ENCODE results near the gene MTHFS.
A peak's percentile ranks its signal among the peaks of the same experiment; 100 is the strongest.

MTHFS gene

DNA sequence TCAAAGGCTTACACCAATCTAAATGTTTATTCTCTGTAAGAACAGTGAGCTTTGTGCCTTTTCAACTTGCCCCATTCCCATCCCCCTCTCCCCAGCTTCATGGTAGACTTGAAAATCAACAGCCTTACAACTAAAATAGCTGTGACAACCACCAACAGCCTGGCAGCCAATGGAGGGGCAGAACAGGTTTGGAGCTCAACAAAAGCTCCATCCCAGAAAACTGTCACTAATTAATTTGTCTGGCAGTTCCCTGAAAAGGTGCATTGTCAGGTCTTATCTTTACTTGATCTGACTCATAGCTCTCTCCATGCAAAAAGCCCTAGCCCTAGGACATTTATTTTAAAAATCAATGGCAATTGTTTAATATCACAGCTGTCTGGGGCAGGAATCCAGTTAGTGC, 22.6 kb downstream of the MTHFS start:
- DNase-seq: no peak

DNA sequence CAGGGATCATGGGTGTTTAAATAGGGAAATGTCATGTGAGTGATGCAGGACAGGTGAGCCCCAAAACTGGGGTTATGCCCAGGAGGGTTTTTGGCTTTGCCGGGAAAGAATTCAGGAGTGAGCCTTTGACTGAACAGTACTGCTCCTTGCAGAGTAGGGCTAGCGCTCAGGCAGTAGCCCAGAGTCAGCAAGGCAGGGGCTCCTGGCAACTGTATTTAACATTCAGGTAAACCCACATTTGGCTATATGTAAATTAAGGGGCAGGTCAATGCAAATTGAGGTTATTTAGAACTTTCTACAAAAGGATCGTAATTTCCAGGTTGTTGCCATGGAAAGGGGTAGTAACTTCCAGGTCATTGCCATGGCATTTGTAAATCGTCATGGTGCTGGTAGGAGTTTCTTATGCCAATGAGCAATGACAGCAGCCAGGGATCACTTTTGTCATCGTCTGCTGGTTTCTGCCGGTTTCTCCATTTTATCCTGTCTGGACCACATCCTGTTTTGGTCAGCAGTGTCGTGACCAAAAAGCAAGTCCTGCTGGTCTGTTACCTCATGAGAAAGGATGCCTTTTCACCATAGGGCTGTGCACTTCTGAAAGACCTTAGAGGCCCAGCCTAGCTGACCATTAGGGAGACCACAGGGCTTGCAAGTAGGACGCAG, 24.3 kb downstream of the MTHFS start:
- DNase-seq: no peak

DNA sequence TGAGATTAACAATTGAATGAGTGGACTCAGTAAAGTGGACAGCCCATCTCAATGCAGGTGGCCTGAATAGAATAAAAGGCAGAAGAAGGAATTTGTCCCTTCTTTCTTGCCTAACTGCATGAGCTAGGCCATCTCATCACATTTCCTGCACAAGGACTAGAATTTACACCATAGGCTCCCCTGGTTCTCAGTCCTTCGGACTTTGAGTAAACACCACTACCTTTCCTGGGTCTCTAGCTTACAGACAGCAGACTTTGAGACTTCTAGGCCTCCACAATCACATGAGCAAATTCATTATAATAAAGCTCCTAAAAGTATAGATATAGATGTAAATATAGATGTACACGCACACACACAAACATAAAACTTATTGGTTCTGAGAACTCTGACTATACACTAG, 28.3 kb downstream of the MTHFS start:
- DNase-seq: no peak

DNA sequence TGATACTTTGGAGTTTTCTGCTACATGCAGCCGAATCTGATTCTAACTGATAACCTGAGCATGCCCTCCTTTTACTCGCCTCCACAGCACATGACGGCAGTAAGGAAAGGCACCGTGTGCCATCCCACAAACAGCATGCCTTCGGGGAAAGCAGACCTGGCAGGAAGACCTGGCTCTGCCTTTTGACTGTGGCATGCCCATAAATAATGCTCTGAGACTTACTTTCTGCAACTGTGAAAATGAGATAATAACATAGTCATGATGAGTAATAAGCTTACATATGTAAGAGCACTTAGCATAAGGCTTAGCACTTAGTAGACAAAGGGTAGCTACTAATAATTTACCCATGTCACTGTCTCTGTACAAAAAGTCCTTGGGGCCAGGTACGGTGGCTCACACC, 32.9 kb downstream of the MTHFS start:
- DNase-seq: no peak

DNA sequence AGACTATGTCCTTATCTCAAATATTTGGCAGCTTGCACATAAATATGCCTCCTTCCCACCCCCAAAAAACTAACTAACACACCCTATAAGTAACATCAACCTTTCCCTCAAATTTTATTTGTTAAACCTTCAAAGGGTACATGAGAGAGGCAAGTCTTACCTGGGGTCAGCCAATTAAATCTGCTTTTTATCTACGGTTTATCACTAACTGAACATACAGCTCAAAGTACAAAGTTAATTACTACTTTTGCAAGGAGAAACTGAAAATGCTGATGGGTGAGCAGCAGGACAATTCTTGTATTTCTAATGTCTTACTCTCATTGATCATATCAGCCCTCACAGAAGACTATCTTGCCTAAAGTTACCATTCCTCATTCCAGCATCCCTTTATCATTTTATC, 34.6 kb downstream of the MTHFS start:
- DNase-seq: no peak

DNA sequence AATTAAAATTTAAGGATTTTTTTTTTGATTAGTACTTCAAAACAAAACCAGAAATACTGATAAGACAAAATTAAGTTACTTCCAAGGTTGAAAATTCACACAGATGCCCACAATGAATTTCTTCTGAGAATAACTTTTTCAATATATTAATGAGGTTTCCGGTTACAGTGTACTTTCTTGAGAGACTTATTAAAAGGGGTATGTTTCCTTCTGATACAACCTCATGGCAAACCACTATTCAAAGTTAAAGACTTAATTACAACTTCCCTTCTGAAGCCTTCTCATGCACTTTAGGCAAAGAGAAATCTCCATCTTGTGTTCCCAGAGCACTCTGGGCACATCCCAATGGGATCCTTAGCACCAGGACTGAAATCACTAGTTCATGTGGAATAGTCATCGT, 36.2 kb downstream of the MTHFS start:
- no peak for DNase-seq

DNA sequence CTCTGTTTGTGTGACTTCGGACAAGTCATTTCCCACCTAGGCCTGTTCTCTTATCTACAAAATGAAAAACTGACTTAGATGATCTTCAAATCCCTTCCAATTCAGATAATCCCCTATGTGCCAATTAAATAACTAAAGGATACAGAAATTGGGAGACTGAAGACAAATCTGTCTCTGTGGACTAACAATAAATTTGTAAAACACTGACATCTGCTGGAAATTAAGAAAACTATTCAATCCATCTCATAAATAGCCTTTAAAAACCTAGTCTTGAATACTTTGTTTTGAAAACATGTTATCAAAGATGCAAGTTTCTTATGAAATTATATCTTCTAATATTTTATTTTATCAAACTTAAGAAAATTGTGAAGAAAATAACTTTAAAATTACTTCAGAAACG, 38.3 kb downstream of the MTHFS start:
- DNase-seq: no peak

DNA sequence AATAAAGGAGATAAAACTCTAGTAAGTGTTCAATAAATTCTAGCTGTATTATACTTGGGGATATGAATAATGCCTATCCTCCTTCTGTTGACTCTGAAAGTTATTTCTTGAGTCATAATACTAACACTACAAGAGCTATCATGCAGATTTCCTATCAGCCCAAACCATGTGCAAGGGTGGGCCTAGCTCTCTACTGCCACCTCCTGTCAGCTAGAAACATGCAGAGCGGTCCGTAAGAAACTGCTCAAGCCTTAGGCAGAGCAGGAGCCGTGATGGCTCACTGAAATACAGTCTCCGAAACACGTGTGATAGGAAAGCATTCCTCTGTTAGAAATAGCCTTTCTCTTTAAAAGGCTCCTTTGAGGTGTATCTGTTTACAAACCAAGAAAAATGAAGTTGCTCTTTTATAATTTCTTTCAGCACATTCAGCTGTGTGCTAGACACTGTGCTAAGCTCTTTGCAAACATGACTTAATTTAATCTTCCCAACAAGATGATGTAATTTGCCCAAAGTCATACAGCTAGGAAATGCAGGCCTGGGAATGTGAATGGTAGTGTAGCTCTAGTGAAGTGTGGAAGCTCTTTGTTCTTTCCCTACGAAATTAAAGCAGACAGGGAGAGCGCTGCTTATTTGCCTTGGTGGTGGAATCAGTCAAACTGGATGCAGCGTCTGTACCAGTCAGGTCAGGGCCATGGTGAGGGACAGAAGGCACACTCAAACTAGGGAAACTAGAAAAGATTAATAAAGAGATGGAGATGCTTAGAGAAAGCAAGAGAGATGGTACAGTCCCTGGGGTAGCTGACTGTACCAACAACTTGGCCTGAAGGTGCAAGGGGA, 43.1 kb downstream of the MTHFS start:
- peak; percentile 6 for DNase-seq

DNA sequence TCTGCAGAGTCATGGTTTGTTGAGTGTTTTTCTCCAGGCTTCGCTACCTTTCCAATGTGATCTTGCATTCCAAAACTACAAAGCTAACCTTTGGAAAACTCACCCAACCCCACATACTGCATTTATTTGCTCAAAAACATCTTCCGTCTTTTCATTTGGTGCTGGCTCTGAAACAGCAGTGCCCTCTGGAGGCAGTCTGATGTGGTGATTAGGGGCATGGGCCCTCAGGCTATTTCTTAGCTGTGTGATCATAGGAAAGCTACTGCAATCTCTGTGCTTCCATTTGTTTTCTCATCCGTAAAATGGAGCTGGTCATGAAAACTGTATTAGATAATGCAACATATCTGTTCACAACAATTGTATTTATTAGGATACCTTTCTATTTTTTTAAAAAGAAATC, 47.0 kb downstream of the MTHFS start:
- no peak for DNase-seq

DNA sequence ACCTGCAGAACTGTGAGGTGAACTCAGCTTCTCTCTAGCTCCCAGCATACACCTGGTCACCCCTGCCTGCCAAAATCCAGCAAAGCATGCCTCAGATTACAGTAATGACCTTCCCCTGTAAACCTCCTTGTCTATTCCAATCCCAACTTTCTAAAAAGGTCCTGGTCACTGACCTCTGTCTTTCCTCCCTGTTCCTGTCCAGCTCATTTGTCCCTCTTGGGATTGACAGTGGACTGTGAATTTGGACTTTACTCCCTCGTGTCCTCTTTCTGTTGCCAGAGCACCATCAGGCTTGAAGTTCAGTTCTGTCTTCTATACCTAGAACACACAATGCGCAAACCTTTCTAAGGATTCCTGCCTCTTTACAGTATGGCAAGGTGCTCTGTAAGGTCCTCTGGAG, 50.3 kb downstream of the MTHFS start:
- no peak for DNase-seq

DNA sequence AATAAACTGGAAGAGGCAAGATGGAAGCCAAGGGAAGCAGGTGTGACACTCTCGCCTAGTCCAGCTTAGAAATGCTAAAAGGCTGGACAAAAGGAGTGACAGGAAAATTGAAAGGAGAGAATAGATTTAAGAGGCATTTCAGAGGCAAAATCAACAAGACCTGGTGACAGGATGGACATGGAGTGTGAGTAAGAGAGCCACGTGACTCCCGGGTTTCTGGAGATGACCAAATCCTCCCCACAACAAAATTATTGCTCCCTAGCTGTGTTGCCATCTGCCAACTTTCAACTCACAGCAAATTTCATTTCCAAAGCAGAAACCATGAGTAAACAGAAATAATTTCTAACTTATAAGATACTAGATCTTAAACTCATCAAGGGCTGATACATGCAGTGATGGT, 52.6 kb downstream of the MTHFS start:
- no peak for DNase-seq

DNA sequence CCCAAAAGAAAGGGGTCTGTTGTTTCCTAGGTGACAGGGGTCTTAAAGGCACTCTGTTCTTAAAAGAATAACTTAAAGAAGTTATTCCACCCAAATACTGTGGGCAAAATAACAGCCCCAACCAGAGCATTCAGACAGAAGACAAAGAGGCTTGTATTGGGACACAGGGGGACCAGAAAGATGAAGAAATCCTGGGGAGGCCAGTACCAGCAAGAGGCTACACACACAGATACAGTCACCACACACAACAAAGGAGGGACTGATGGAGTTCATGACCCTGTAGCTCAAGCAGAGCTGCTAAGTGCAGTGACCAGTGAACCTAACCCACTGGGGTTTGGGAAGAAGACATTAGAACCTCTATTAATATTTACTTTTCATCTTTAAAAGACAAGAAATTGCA, 59.0 kb downstream of the MTHFS start:
- DNase-seq: no peak

DNA sequence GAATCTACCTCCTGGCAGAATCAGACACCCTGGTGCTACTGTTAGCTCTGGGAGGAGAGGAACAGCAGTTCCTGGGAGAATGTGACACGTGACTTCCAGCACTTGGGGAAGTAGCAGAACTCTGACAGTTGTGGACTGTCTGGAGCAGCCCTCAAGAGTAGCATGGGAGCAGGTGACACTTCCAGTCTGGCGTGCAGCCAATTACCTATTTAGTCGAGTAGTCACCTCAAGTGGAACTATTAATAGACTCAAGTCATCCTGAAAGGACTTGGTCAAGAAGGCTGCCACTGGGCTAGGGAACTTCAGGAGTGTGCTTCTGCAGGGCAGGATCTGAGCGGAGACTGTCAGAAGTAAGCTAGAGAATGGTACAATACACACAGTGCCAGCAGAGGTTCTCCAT, 62.3 kb downstream of the MTHFS start:
- peak; percentile 82 for DNase-seq

DNA sequence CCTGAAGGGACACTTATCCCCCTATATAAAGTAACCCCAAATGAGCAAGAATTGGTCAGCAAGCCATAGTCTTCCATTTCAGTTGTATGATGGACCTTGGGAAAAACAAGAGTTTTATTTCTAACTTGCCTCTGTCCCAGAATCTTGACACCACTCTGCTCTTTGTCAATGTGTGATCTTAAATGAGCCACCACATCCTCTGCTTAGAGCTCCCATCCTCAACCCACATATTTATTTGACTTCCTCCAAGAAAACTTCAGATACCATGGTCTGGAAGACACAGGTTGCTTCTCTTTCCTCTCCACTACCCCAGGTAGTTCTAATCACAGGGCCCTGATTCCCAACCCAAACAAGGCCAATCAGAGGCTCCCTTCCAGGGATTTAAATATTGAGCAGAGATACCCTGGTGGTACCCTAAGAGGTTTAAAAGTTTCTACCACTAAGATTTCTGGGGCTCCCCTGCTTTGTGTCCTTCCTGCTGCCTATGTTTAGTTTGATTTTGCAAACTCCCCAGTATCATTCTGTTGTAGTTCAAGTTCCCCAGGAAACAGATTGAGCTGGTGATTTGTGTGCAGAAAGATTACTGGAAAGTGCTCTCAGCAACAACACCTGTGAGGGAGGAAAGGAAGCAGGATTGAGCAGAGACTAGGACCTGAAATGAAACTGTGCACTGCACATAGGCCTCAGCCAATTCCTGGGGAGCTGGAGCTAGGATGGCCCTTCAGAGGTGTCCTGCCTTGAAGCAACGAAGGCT, 64.3 kb downstream of the MTHFS start:
- DNase-seq: no peak

DNA sequence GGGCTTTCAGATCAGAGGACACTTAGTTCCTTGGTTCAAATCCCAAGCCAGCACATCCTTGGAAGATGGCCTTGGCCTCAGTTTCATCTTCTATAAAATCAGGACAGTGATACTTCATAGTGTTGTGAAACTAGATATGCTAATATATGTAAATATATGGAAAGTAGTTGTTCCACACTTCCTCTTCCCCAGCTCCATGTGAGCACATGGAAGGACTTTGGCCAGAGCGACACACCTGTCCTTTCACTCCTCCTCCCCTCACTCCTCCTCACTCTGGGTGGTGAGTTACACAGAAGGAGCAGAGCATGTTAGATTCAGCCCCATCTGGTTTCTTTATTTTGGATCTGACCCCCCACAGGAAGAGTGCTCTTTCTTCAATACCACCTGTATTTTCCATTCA, 65.2 kb downstream of the MTHFS start:
- no peak for DNase-seq

DNA sequence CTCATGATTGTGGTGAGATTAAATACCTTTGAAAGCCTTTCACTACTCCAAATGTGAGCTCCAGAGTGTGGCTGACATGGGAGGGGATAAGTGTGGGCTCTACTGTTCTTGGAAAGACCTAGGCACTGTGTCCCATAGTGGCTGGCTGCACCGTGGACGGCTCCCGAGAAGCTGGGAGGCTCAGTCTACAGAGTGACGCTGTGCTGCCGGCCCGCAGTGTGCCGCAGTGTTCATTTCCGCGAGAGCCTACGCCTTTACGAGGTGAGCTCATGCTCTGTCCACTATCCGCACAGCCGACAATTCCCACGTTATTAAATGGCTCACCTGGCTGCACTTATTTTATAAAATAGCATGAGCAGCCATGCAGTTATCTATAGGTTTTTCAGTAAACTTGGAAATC, 66.9 kb downstream of the MTHFS start:
- no peak for DNase-seq

DNA sequence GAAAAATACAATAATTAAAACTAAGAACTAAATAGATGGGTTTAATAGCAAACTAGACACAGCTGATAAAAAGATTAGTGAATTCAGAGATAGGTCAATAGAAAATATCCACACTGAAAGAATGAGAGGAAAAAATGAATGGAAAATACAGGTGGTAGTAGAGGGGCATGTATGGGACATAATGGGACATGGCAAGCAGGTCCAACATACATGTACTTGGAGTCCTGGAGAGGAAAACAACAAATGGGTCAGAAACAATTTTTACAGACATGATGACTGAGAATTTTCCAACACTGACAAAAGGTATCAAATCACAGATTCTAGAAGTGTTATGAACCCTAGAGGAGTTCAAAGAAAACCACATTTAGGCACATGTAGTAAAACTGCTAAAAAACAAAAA, 68.4 kb downstream of the MTHFS start:
- DNase-seq: no peak

DNA sequence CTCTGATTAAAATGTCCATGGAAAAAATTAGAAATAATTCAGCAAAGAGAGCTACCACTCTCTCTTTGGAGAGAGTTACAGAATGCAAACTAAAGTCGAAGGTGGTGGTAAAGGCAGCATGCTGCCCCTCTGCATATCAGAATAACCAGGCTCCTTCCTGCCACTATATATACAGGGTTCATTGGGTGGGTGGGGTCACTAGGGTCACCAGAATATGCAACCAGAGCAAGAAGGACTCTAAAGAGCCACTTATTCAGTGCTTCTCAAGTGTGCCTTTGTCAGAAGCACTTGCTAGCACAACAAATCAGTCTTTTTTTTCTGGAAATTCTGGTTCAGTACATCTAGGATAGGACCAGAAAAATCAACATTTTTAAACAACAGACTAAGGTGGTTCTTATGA, 70.0 kb downstream of the MTHFS start:
- no peak for DNase-seq

DNA sequence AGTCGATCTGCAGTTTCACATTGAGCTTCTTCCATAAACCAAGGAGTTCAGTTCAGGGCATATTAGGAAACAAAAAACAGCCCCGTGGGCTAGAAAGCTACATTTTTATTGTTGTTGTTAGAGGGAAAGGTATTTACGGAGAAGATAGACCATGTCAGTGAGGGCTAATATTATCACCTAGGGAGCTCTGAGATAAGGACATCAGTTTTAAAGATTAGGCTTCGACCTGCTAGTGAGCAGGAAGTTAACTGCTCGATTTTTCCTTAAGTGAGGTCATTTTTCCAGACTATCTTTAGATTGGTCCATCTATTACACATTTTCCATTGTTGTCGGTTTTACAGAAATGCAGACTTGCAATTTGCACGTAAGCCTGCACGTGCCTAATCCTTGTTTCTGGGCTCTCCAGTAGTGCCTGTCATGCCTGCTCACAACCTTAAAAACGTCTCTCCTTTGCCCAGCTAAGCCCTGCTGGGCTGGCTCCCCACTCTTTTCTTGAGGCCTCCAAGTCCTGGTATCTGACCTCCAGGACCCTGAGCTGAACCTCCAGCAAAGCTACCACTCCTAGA, 72.6 kb downstream of the MTHFS start:
- DNase-seq: no peak

DNA sequence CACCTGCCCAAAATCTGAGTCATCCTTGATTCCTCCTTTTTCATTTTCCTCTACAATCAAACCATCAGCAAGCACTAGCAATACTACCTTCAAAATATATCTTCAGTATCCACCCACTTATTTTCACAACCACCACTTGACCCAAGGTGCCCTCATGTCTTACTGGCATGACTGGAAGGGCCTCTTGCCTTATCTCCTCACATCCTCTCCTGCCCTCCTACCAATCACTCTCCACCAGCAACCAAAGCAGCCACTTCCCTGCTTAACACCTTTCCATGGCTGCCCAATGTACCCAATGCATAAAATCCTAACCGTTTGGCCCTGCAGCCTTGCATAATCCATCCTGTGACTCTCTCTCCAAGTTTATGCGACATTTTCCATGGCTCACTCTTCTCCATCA, 76.0 kb downstream of the MTHFS start:
- no peak for DNase-seq

DNA sequence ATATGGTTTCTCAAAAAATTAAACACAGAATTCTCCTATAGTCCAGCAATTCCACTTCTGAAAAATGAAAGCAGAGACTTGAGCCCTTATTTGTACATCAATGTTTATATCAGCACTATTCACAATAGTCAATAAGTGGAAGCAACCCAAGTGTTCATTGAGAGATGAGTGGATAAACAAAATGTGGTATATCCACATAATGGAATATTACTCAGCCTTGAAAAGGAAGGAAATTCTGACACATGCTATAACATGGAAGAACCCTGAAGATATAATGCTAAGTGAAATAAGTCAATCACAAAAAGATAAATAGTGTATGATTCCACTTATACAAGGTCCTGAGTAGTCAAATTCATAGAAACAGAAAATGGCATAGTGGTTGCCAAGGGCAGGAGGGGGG, 76.6 kb downstream of the MTHFS start:
- no peak for DNase-seq

DNA sequence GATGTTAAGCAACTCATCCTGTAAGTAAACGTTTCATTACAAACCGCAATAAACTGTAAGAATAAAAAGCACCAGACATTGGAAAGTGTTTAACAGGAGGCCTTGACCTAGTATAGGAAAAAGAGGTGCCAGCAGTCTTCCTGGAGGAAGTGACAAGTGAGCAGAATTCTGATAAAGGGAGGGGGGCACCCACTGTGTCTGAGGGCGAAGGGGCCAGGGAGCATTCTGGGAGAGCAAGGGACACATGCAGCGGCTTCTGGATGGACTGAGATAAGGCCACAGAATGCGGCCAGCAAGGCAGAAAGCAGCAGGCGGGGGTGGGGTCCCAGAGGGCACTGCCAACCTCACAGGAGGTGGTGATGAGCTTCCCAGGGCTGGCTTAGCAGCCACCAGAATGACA, 80.2 kb downstream of the MTHFS start:
- DNase-seq: no peak

DNA sequence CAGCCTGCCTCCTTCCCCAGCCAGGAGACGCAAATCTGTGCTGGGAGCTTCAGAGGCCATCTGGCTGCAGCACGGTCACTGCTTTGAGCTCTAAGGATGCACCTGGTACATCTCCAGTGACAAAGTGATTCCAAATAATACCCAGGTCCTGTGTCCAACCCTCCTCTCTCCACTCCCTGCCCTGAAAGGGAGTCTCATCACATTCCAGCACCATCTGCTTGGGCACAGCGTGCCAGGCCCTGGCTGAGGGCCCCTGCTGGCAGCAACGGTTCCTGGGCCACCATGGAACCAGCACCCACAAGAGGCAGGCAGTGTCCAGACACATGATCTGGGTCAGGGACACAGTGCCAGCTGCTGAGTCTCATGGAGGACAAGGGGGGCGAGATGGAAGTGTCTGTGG, 81.3 kb downstream of the MTHFS start:
- no peak for DNase-seq

DNA sequence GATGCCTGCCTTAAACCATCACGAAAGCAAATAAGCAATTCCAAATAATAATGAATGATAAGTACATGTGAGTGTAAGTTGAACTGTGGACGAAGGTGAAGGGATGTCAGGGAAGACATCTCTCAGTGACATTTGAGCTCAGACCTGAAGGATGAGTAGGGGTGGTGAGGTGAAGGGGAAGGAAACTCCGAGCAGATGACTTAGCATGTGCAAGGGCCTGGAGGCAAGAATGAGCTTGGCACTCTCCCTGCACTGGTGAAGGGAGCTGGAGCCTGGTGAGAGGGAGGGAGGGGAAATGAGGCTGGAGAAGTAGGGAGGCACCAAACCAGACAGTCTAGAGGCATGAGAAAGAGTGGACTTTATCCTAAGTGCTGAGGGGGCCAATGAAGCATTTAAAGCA, 84.3 kb downstream of the MTHFS start:
- no peak for DNase-seq

Data from NCI-H510A (cell line).